GM12878 (cell line): ENCODE results near the gene TLR10. TPM values are rescaled to one million over a fixed set of nuclear protein-coding genes. Genes with fewer than 3 reads are reported as not detected.

ENCODE experiments used
- ATF7 ChIP-seq: fragments of 450-650 bp; IDR thresholded peaks from 2 replicates; pipeline ENCODE4 v1.6.1; 2016; ENCODE audit warnings: low read depth, mild to moderate bottlenecking
- BCL11A ChIP-seq: IDR thresholded peaks from 2 replicates; pipeline ENCODE4 v1.6.1; 2011; ENCODE audit warnings: low read depth, low read length
- CHD1 ChIP-seq: IDR thresholded peaks from 2 replicates; pipeline ENCODE4 v1.6.1; 2012; ENCODE audit warnings: low read depth, low read length, improper control_type of control experiment
- CREM ChIP-seq: IDR thresholded peaks from 2 replicates; pipeline ENCODE4 v1.6.1; 2014; ENCODE audit warnings: antibody characterized with exemption, low read depth
- EP300 ChIP-seq, 2 experiments: fragments of 150-350 bp in 1 of 2; IDR thresholded peaks; 2 replicates each; pipeline ENCODE4 v1.6.1; 2011 to 2012; ENCODE audit warnings: low read depth in 2 of 2, low read length in 2 of 2, borderline replicate concordance in 1 of 2, improper control_type of control experiment in 1 of 2, inconsistent platforms in 1 of 2; ENCODE audit not compliant: control insufficient read depth in 1 of 2
- EZH2 ChIP-seq: IDR thresholded peaks from 2 replicates; pipeline ENCODE4 v1.6.1; 2012; ENCODE audit warnings: low read depth, mild to moderate bottlenecking, control low read depth, inconsistent platforms, low read length, borderline replicate concordance; ENCODE audit not compliant: control insufficient read depth
- FOXM1 ChIP-seq: IDR thresholded peaks from 2 replicates; pipeline ENCODE4 v1.6.1; 2012; ENCODE audit warnings: low read depth, mild to moderate bottlenecking, inconsistent platforms, low read length, moderate library complexity
- GABPA ChIP-seq: IDR thresholded peaks from 2 replicates; pipeline ENCODE4 v1.6.1; 2014; ENCODE audit warnings: antibody characterized with exemption, low read depth, mild to moderate bottlenecking, inconsistent platforms
- IKZF1 ChIP-seq: fragments of 450-650 bp; conservative IDR thresholded peaks from 2 replicates; pipeline ENCODE4 v1.6.1; 2017; ENCODE audit warnings: antibody characterized with exemption, mild to moderate bottlenecking
- IKZF2 ChIP-seq, 2 experiments: fragments of 450-650 bp; IDR thresholded peaks; 2 replicates each; pipeline ENCODE4 v1.6.1; 2017; ENCODE audit warnings: mild to moderate bottlenecking in 2 of 2, moderate library complexity in 2 of 2
- JUNB ChIP-seq: IDR thresholded peaks from 2 replicates; pipeline ENCODE4 v1.6.1; 2016; ENCODE audit warnings: antibody characterized with exemption, mild to moderate bottlenecking
- MEF2B ChIP-seq: fragments of 450-650 bp; IDR thresholded peaks from 2 replicates; pipeline ENCODE4 v1.6.1; 2018; ENCODE audit warnings: mild to moderate bottlenecking, moderate library complexity; ENCODE audit not compliant: partially characterized antibody, poor library complexity, severe bottlenecking
- MTA2 ChIP-seq: fragments of 450-650 bp; IDR thresholded peaks from 2 replicates; pipeline ENCODE4 v1.6.1; 2016; ENCODE audit warnings: low read depth, mild to moderate bottlenecking, moderate library complexity
- NR2C1 ChIP-seq: fragments of 450-650 bp; IDR thresholded peaks from 2 replicates; pipeline ENCODE4 v1.6.1; 2017; ENCODE audit warnings: antibody characterized with exemption, mild to moderate bottlenecking, moderate library complexity
- NRF1 ChIP-seq: conservative IDR thresholded peaks from 2 replicates; pipeline ENCODE4 v1.6.1; 2011; ENCODE audit warnings: mild to moderate bottlenecking, low read depth, low read length, improper control_type of control experiment
- POLR2AphosphoS5 ChIP-seq: IDR thresholded peaks from 2 replicates; pipeline ENCODE4 v1.6.1; 2011; ENCODE audit warnings: mild to moderate bottlenecking, low read length, inconsistent platforms
- RELA ChIP-seq: fragments of 450-650 bp; IDR thresholded peaks from 2 replicates; pipeline ENCODE4 v1.8.0; 2014; ENCODE audit warnings: borderline replicate concordance; ENCODE audit not compliant: partially characterized antibody
- YBX1 ChIP-seq: fragments of 450-650 bp; IDR thresholded peaks from 2 replicates; pipeline ENCODE4 v1.6.1; 2016; ENCODE audit warnings: antibody characterized with exemption
- YY1 ChIP-seq: IDR thresholded peaks from 2 replicates; pipeline ENCODE4 v1.6.1; 2011; ENCODE audit warnings: low read depth, mild to moderate bottlenecking, low read length
- ZBED1 ChIP-seq: IDR thresholded peaks from 2 replicates; pipeline ENCODE4 v1.6.1; 2016; ENCODE audit warnings: borderline replicate concordance
- ZNF24 ChIP-seq: fragments of 450-650 bp; IDR thresholded peaks from 2 replicates; pipeline ENCODE4 v1.6.1; 2017; ENCODE audit warnings: antibody characterized with exemption, mild to moderate bottlenecking
- polyA plus RNA-seq, 11 experiments: library from polyadenylated mRNA; depleted of rRNA in 4 of 11; unstranded in 6 of 11; stranded (reverse) in 5 of 11; fragments of >200 nt; fragmentation: Nextera tagmentation in 4 of 11; fragmentation: Illumina TruSeq in 1 of 11; extraction: Ambion mirVana in 4 of 11; extraction: Trizol in 1 of 11; gene quantifications; 1 replicate in 1 of 11; 2 replicates in 10 of 11; pipeline versions ENCODE4 v1.2.1 to v1.2.3, GENCODE V29; 2011 to 2016; ENCODE audit warnings: inconsistent platforms in 2 of 11, missing spikeins in 2 of 11, low read depth in 1 of 11
- total RNA-seq, 4 experiments: library from RNA; depleted of rRNA in 3 of 4; stranded (reverse); fragments of >200 nt in 3 of 4; fragmentation: Illumina TruSeq in 1 of 4; extraction: Trizol in 1 of 4; gene quantifications; 2 replicates each; pipeline versions ENCODE4 v1.2.1 to v1.2.3, GENCODE V29; 2013 to 2021
- TF ChIP-seq, protein P1 (sequence below): fragments of 450-650 bp; IDR thresholded peaks from 2 replicates; pipeline ENCODE4 v1.6.1; 2017; ENCODE audit warnings: antibody characterized with exemption, mild to moderate bottlenecking, moderate library complexity
- TF ChIP-seq, protein P2 (sequence below): fragments of 450-650 bp; IDR thresholded peaks from 2 replicates; pipeline ENCODE4 v1.6.1; 2017; ENCODE audit warnings: borderline replicate concordance
- TF ChIP-seq, protein P3 (sequence below): fragments of 450-650 bp; IDR thresholded peaks from 2 replicates; pipeline ENCODE4 v1.6.1; 2016; ENCODE audit warnings: mild to moderate bottlenecking
- TF ChIP-seq, protein P4 (sequence below): fragments of 450-650 bp; IDR thresholded peaks from 2 replicates; pipeline ENCODE4 v1.6.1; 2017; ENCODE audit warnings: mild to moderate bottlenecking, low read depth, inconsistent platforms; ENCODE audit not compliant: poor library complexity, severe bottlenecking

The TLR10 gene
- total and polyA plus RNA-seq, 10 of the 15 experiments (the other 5 are each of a cell fraction or from before 2014, with no cell fraction given): 31.5 to 149 (median 64.9) TPM

GRCh38 chr4:38819569-38819968 is 36.8 kb upstream of the TLR10 start (continued):
- TF ChIP-seq, protein P1, sequence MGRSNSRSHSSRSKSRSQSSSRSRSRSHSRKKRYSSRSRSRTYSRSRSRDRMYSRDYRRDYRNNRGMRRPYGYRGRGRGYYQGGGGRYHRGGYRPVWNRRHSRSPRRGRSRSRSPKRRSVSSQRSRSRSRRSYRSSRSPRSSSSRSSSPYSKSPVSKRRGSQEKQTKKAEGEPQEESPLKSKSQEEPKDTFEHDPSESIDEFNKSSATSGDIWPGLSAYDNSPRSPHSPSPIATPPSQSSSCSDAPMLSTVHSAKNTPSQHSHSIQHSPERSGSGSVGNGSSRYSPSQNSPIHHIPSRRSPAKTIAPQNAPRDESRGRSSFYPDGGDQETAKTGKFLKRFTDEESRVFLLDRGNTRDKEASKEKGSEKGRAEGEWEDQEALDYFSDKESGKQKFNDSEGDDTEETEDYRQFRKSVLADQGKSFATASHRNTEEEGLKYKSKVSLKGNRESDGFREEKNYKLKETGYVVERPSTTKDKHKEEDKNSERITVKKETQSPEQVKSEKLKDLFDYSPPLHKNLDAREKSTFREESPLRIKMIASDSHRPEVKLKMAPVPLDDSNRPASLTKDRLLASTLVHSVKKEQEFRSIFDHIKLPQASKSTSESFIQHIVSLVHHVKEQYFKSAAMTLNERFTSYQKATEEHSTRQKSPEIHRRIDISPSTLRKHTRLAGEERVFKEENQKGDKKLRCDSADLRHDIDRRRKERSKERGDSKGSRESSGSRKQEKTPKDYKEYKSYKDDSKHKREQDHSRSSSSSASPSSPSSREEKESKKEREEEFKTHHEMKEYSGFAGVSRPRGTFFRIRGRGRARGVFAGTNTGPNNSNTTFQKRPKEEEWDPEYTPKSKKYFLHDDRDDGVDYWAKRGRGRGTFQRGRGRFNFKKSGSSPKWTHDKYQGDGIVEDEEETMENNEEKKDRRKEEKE: no peak
- TF ChIP-seq EZH2 (no peak), YY1 (no peak), JUNB (peak; percentile 24; the same call in 1 of the 2 replicates), MTA2 (peak; percentile 82), MEF2B (peak; percentile 69), NR2C1 (no peak), YBX1 (no peak), NRF1 (no peak), BCL11A (peak; percentile 69), ZBED1 (0 out of 2 replicates have a peak, but pooled peaks have one; percentile 40), GABPA (no peak), RELA (peak; percentile 84), ZNF24 (peak; percentile 61; the same call in 1 of the 2 replicates), CHD1 (no peak), ATF7 (no peak; the same call in 1 of the 2 replicates), IKZF1 (peak; percentile 89), EP300 (IDR thresholded peaks at IDR 0.05; ENCODE audit: borderline replicate concordance in 1 of 2, control insufficient read depth in 1 of 2, low read depth in 2 of 2, low read length in 2 of 2) (peak; percentile 64 to 84; a peak in 2 of 4 replicates), POLR2AphosphoS5 (0 out of 2 replicates have a peak, but pooled peaks have one; percentile 45), CREM (peak; percentile 25; the same call in 1 of the 2 replicates), IKZF2 (IDR thresholded peaks at IDR 0.05) (peak; percentile 93 to 95), FOXM1 (peak; percentile 86; the same call in 1 of the 2 replicates)
- TF ChIP-seq, protein P2, sequence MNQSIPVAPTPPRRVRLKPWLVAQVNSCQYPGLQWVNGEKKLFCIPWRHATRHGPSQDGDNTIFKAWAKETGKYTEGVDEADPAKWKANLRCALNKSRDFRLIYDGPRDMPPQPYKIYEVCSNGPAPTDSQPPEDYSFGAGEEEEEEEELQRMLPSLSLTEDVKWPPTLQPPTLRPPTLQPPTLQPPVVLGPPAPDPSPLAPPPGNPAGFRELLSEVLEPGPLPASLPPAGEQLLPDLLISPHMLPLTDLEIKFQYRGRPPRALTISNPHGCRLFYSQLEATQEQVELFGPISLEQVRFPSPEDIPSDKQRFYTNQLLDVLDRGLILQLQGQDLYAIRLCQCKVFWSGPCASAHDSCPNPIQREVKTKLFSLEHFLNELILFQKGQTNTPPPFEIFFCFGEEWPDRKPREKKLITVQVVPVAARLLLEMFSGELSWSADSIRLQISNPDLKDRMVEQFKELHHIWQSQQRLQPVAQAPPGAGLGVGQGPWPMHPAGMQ: no peak
- TF ChIP-seq, protein P3, sequence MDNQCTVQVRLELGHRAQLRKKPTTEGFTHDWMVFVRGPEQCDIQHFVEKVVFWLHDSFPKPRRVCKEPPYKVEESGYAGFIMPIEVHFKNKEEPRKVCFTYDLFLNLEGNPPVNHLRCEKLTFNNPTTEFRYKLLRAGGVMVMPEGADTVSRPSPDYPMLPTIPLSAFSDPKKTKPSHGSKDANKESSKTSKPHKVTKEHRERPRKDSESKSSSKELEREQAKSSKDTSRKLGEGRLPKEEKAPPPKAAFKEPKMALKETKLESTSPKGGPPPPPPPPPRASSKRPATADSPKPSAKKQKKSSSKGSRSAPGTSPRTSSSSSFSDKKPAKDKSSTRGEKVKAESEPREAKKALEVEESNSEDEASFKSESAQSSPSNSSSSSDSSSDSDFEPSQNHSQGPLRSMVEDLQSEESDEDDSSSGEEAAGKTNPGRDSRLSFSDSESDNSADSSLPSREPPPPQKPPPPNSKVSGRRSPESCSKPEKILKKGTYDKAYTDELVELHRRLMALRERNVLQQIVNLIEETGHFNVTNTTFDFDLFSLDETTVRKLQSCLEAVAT: peak; percentile 87; the same call in 1 of the 2 replicates
- TF ChIP-seq, protein P4, sequence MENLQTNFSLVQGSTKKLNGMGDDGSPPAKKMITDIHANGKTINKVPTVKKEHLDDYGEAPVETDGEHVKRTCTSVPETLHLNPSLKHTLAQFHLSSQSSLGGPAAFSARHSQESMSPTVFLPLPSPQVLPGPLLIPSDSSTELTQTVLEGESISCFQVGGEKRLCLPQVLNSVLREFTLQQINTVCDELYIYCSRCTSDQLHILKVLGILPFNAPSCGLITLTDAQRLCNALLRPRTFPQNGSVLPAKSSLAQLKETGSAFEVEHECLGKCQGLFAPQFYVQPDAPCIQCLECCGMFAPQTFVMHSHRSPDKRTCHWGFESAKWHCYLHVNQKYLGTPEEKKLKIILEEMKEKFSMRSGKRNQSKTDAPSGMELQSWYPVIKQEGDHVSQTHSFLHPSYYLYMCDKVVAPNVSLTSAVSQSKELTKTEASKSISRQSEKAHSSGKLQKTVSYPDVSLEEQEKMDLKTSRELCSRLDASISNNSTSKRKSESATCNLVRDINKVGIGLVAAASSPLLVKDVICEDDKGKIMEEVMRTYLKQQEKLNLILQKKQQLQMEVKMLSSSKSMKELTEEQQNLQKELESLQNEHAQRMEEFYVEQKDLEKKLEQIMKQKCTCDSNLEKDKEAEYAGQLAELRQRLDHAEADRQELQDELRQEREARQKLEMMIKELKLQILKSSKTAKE: peak; percentile 34
